SK-N-DZ (cell line): ENCODE data around the gene SCOC. TPM values are rescaled to one million over a fixed set of nuclear protein-coding genes. Genes with fewer than 3 reads are reported as not detected.

Experiments
- DNase-seq: peaks from one replicate; pipeline ENCODE4 v3.0.0-alpha.2; 2015; ENCODE audit warnings: low spot score
- polyA plus RNA-seq, 2 experiments: library from polyadenylated mRNA; depleted of rRNA; stranded (reverse); fragments of >200 nt; gene quantifications; 2 replicates each; pipeline ENCODE4 v1.2.3, GENCODE V29; 2014

SCOC gene
- polyA plus RNA-seq (2014; cell fraction: cytosol; rRNA removed), result 82.5 and 85.3 TPM in 2 replicates
- polyA plus RNA-seq (2014; cell fraction: nucleus; rRNA removed), result 46.2 and 56.6 TPM in 2 replicates

- DNase-seq, result peak; percentile 99
These were observed at the start of gene SCOC for GRCh38 chr4:140373328-140374129. SCOC (plus strand) TSS chr4:140373646; CDS start chr4:140379171, 5,525 bp downstream.

DNA sequence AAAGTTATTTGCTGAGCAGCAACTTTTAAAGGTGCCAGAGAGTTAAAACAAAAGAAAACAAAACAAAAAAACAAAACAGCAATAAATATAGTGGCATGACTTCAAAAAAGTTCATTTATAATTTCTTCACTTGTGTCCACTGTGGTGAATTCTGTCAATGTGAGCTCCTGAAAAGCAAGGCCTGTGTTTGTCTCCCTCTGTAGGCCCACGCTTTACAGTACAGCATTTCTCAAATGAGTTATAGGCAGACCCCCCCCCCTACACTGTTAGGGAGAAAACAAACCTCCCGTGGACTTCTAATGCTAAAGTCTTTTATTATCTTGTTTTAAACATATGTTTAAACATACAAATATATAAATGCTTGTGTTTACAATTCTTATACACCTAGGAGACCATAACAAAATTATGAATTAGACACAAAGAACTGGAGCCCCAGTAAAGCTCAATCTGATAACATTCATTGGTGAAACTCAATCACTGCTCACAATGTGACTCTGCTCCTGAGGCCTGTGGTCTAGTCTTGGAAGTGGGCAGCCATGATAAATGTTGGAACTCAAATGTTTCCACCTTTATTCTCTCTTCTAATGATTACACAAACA, 47.0 kb upstream of the SCOC start:
- peak; percentile 57 for DNase-seq

GRCh38 chr4:140330311-140330900, 43.0 kb upstream of the SCOC start:
- peak; percentile 16 for DNase-seq

- no peak for DNase-seq
These were observed 42.2 kb upstream of the SCOC start for GRCh38 chr4:140331245-140331644.

GRCh38 chr4:140331876-140332275, 41.6 kb upstream of the SCOC start:
- no peak for DNase-seq

DNA sequence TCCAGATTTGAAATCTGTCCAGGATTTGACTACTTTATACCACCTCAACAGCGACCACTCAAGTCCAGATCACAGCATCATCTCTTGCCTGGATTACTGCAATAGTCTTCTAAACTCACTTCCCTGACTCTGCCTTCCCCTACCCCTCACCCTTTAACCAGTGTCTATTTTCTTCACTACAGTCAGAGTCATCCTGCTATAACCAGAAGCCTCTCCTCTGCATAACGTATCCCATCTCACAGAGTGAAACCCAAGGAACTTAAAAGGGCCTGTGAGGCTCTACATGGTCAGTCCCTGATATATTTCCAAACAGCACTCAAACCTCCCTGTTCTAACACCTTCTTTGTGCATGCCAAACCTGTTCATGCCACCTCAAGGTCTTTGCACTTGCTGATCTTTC, 40.7 kb upstream of the SCOC start:
- DNase-seq, result no peak

GRCh38 chr4:140333523-140333922, 39.9 kb upstream of the SCOC start:
- DNase-seq, result no peak

DNA sequence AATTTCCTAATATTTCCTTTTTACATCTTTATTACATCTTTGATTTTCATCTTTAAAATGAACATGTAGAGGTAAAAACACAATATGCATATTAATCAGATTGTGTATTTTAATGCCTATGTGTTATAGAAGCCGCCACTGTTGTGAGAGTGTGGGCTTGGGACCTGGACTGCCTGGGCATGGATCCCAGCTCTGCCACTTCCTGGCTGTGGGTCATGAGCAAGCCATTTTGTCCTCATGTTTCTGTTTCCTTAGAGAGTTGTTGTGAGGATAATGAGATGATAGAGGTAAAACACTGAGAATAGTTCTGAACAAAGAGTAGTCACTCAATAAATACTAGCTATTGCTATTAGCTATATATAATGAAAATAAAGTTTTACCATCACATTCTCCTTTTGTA, 38.4 kb upstream of the SCOC start:
- no peak for DNase-seq

DNA sequence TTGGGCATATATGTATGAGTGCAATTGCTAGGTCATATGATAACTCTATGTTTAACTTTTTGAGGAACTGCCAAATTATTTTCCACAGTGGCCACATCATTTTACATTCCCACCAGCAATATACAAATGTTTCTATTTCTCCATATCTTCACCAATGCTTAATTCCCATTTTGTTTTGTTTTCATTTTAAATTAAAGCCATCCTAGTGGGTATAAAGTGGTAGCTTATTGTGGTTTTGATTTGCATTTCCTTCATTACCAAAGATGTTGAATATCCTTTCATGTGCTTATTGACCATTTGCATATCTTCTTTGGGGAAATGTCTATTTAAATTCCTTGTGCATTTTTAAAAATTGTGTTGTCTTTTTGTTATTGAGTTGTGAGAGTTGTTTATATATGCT, 36.7 kb upstream of the SCOC start:
- no peak for DNase-seq

- no peak for DNase-seq
These were observed 30.8 kb upstream of the SCOC start for GRCh38 chr4:140342620-140343019.

DNA sequence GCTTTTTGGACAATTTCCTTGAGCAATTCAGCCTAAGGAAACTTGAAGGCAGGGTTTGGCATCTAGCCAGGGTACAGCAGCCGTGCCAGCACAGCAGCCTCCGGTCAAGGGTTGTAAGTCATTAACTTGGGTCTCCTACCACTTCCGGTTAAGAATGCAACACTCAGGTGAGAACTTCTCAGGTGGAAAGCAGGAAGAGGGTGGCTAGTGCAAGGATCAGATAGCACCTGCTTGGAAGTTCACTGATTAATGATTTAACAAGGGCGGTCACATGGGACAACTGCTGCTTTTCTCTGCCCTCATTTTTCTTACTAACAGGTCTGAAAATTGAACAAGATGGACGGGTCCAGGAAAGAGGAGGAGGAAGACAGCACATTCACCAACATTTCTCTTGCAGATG, 30.1 kb upstream of the SCOC start:
- DNase-seq, result no peak

GRCh38 chr4:140344101-140344500, 29.3 kb upstream of the SCOC start:
- no peak for DNase-seq

GRCh38 chr4:140344621-140345020, 28.8 kb upstream of the SCOC start:
- no peak for DNase-seq

DNA sequence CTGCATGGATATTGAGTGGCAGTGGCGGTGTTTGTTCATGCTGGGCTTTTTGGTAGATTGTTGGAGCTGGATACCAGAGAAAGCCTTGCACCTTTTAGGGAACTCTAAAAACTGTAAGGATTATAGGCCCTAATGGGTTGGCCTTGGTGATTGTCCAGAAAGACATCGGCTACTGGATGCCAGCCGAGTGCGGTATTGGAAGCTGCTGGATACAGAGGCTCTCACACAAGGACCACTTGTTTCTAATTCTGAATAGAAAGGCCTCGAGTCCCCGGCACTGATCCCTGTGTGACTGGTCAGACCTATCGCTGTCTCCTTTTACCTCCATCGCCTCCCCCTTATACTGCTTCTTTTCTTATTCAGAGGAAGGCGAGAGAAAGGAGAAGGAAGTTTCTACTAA, 27.3 kb upstream of the SCOC start:
- no peak for DNase-seq

- no peak for DNase-seq
These were observed 23.6 kb upstream of the SCOC start for GRCh38 chr4:140349816-140350215.

DNA sequence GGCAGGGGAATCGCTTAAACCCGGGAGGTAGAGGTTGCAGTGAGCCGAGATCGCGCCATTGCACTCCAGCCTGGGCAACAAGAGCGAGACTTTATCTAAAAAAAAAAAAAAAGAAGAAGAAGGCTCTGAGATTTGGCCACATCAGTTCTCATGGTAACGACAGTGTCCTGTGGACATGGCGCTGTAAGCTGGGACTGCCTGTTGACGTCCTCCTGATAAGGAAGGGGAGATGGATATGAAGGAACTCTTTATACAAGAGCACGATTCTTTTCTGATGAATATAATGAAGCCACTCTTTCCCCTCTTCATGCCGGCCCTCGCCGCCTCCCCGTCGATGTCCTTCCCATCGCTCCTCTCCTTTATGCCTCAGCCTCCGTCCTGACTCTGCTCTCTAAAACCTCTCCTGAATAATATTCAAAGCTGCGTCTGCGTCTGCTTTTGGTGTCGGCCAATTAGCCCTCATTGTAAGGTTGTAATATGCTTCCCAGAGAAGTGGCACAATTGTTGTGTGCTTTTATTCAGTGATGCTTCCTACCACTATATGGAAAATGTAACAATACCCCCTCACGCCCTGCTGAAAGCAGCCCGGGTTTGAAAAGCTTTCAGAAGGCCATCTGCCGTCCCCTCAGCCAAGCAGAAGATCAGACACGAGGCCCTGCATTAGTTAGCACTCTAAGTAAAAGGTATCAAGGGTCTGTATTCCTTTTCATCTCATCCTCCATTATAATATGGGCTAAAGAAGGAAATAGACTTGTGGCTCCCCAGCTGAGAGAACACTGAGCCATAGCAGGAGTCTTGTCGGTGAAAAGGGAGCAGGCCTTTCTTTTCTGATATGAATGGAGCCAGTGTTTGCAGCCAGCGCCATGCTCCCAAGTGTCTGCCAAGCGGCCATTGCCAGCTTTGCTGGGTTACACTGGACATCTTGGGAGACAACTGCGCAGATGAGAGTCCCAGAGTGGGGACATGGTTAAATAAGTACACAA, 22.1 kb upstream of the SCOC start:
- no peak for DNase-seq

DNA sequence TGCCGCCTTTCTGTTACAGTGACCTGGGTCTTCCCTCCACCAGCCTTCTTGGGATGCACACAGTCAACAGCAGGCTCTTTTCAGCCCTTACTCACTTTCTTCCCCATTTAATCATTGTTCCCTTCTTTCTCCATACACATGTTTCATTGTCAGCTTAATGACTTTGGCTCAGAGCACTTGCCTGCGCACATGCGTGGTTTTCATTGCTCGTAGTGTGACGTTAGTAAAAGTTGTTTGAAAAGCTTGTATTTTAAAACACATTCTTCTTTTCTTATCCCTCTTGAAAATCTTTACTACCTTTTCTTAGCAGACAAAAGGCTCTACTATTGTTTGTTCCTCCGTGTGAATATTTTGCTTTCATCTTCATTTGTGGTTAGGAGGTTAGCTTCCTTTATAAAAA, 19.7 kb upstream of the SCOC start:
- no peak for DNase-seq

GRCh38 chr4:140355288-140355687, 18.2 kb upstream of the SCOC start:
- no peak for DNase-seq

- no peak for DNase-seq
These were observed 15.6 kb upstream of the SCOC start for GRCh38 chr4:140357868-140358267.

DNA sequence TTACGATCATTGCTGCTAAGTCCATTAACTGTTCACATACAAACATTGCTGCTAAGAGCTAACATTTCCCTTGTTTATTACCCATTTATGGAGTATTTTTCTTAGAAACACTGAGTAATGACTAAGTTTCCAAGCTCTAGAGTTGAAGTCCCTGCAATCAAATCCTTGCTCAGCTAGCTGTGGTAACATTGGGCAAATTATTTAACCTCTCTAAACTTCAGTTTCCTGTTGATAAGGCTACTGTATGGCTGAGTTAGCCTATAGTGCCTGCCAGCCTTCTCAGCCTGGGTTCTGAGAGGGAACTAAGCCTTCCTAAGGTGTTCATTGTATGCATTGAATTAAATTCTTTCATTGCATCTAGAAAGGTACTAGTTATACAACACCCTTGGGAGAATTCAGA, 15.2 kb upstream of the SCOC start:
- DNase-seq, result no peak

DNA sequence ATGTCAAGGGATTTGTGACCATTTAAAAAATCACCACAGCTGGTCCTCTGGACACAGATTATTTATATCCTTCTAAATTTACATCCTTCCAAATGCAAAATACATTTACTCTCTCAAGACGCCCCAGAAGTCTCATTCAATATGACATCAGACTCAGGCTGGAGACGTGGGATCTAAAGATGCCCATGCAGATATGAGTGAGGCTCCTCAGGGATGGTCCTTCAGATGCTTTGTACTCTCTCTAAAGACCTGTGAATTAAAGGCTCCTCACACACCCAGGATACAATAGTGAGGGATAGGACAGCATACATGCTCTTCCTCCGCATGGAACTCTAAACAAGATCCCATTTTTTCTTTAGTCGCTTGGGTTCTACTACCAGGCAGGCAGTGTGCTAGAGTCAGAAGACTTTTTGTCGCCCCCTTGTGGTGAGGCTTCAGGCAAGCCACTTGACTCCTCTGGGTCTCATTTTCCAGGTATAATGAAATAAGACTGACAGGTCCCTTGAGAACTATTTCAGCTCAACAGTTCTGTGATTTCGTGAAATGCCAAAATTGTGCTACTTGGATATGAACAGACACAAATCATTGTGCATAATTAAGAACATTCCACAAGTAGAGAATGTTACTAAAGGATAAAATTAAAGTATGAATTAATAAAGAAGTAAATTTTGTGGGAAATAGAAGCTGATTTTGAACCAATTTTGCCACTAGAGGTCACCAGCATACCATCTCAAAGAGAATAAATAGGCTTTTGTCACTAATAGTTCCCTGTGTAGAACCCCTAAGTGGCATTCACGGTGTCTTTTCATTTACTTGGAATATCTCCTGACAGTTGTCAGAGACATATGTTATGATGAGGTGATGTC, 13.7 kb upstream of the SCOC start:
- peak; percentile 87 for DNase-seq
